HG03521 (cell line): Measurements from ENCODE around the gene SIRPA.

Experiments
- ATAC-seq: cut with Tn5 transposase; IDR thresholded peaks from one replicate; pipeline ENCODE4 v1.9.1; 2021; ENCODE audit warnings: mild to moderate bottlenecking, moderate library complexity; ENCODE audit not compliant: unreplicated experiment

The SIRPA gene

GRCh38 chr20:1870323-1870722 lies 24.9 kb upstream of the SIRPA start:
- ATAC-seq, result no peak

- no peak for ATAC-seq
Measured at GRCh38 chr20:1870792-1871550, 24.2 kb upstream of the SIRPA start.

- ATAC-seq, result peak; percentile 47
Measured at GRCh38 chr20:1871807-1872458, 23.3 kb upstream of the SIRPA start.

GRCh38 chr20:1872459-1873097 lies 22.6 kb upstream of the SIRPA start:
- no peak for ATAC-seq

DNA sequence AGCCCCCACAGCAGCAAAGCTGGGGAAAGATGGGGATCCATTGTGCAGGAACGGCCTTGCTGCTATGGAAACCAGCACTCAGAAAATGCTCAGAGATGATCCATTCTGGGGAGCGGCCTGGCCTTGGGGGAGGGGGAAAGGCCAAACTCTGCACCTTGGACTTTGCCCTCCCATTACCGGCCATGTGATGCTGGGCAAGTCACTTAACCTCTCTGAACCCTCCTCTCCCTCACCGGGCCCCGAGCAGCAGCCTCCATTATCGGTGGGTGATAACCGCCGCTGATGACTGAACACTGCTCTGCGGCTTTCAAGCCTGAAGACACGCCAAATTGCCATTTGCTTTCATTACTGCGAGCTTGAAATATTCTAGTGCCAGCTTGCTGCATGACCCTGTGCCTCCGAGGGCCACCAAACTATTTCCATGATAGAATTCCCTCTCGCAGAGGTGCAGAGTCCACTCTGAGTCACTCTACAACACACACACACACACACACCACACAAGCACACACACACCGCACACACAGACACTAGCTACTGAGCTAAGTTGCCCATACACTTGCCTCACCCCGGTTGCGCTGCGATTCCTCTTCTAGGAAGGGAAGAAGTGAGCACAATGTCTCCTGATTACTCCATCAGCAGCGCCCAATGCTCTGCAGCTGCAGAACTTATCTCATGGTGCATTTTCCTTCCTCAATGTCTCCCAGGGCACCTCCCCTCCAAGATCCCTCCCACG lies 20.6 kb upstream of the SIRPA start:
- ATAC-seq, result no peak

DNA sequence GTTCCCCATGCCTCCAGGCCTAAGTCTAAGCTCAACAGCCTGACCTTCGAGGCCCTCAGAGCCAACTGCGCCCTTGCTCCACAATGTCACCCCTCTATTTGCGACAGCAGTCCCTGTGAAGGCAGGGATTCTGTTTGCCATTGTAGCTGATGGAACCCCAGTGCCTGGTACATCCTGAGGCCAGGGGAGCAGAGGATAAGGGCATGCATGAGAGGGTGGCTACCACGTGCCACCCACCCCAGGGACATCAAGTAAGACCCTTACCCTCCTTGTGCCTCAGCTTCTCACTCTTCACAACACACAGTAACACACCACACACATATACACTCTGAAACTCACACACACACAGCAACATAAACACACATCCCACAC lies 20.0 kb upstream of the SIRPA start:
- ATAC-seq, result no peak

DNA sequence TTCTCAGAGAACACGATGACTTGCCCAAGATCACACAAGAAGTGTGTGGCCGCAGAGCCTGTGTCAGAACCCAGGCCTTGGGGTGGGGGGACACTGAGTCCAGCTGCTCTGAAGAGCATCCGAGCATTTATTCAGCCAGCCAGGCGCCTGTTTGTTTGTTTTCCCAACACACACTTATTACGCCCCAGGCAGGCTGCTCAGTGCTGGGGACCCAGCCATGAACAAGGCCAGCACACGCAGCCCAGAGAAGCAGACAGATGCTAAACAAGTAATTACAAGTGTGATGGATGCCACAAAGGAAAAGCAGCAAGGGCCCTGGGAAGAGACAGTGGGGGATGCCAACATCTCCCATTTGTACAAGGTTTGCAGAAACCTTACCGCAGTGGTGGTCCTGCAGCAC lies 19.4 kb upstream of the SIRPA start:
- ATAC-seq, result no peak

- ATAC-seq, result no peak
Measured at GRCh38 chr20:1876217-1876921, 18.8 kb upstream of the SIRPA start.

DNA sequence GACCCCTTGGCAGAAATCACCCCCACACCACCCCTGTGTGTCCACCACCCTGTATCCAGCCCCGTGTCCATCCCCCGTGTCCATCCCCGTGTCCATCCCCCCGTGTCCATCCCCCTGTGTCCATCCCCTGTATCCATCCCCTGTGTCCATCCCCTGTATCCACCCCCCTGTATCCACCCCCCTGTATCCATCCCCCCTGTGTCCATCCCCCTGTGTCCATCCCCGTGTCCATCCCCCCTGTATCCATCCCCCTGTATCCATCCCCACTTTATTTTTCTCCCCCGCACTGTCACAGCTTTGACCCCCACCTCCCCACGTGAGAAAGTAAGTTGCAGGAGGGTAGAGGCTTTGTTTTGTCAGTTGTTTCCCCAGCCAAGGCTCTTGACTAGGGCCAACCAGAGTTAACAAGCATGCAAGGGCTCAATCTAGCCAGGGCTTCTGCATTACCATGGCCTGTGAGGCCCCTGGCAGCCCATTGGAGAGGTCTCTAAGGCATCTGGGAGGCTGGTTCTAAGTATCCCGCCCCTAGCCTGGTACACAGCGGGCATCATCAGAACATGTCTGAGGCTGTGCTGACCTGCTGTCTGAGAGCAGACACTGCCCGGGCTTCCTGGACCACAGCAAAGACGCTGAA lies 18.1 kb upstream of the SIRPA start:
- no peak for ATAC-seq

DNA sequence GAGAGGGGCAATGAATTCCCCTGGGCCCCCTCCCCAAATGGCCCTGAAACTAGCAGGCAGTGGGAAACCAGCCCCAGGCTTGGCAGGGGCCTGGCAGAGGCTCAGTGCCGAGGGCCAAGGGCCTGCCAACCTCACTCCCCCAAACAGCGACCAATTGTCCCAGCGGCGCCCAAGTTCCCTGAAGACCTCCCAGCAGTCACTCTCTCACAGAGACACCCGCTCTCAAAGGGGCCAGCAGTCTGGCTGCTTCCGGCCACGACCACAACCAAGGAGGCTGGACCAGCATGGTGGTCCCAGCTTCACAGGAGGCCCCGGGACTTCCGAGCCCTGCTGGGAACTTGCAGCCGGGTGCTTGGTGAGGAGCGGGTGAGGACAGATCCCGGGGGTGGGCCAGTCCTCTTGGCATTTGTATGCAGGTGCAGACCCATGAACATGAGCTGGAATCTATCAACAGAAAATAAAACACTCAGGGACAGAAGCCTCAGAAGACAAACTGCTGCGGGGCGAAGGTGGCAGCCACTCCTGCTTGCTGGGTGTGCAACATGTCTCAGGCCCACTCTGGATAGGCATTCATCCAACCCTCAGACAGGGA lies 17.5 kb upstream of the SIRPA start:
- ATAC-seq, result no peak

DNA sequence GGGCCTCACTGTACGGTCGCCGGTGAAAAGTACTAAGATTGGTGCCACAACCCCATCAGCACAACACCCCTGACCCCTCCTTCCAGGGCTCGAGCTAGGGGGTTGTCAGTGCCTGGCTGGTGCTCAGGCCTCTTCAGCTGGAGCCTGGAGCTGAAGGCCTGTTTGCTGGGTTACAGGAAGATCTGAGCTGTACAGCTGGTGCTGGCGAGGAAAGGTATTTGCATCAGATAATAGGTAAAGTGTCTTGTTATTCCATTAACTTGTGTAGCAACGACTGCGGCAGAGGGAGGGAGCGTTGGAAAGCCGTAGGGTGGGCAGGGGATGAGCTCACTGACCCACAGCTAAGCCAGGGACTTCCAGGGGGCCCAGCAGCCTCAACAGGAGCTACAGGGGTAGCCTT lies 15.8 kb upstream of the SIRPA start:
- no peak for ATAC-seq

- ATAC-seq, result no peak
Measured at GRCh38 chr20:1879934-1880333, 15.3 kb upstream of the SIRPA start.

GRCh38 chr20:1880529-1881239 lies 14.5 kb upstream of the SIRPA start:
- no peak for ATAC-seq

GRCh38 chr20:1881240-1881835 lies 13.9 kb upstream of the SIRPA start:
- no peak for ATAC-seq

- ATAC-seq, result no peak
Measured at GRCh38 chr20:1882026-1882425, 13.2 kb upstream of the SIRPA start.

DNA sequence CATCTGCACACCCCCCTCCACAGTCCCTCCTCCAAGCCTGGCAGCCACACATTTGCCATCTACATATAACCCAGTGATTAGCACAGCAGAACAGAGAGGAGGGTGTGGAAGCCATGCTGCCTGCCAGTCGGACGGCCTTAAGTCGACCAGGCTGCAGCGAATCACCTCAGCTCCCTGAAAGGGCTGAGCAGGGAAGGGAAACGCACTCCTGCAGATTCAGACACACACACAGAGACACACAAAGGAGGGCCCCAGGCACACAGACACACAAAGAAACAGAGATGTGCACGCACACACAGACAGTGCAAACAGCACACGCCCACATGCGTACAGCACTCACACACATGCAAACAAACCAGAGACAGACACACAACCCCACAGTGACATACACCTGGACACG lies 11.2 kb upstream of the SIRPA start:
- no peak for ATAC-seq

DNA sequence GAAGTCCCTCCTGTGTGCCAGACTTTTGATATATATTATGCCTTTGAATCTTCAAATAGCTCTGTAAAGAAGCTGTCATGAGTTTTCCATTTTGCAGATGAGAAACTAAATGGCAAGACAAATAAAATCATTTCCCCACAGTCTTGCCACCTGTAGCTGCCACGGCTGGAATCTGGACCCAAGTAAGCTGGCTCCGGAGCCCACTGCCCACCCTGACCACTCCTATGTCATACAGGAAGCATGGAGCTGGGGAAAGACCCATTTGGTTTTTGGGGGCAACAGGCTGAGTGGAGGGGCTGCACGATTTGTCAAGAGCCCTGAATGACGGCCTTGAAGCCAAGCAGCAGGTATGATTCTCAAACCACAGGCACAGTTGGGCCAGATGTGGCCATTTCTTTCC lies 10.0 kb upstream of the SIRPA start:
- no peak for ATAC-seq

- ATAC-seq, result no peak
Measured at GRCh38 chr20:1885940-1886693, 9.1 kb upstream of the SIRPA start.
